Uterus (tissue), 2 donors: ENCODE results near the gene PKD1L1.

Source experiments
- CTCF ChIP-seq, 4 experiments: fragments of 200-600 bp in 2 of 4; fragments of 450-650 bp in 2 of 4; sonication (generic) in 2 of 4; IDR thresholded peaks; one replicate each; pipeline ENCODE4 v1.5.1; 2016 to 2019; ENCODE audit warnings: antibody characterized with exemption in 4 of 4, mild to moderate bottlenecking in 2 of 4, moderate library complexity in 1 of 4
- POLR2A ChIP-seq, 2 donors: fragments of 450-650 bp; IDR thresholded peaks; one replicate each; pipeline ENCODE4 v1.6.1; 2016; ENCODE audit warnings: antibody characterized with exemption in 2 of 2, mild to moderate bottlenecking in 1 of 2, moderate library complexity in 1 of 2

- TF ChIP-seq CTCF (IDR thresholded peaks at IDR 0.05) (no peak), POLR2A (IDR thresholded peaks at IDR 0.05) (no peak)
Observed at GRCh38 chr7:47819607-47819920, 128.7 kb downstream of the PKD1L1 start.
